Retina (tissue), 1 donor: ENCODE results near the gene CDKN2B-AS1.

ENCODE experiments used
- DNase-seq: peaks from one replicate; pipeline ENCODE4 v3.0.0-alpha.2; 2016

CDKN2B-AS1 gene

GRCh38 chr9:22098643-22099332 is 104.2 kb downstream of the CDKN2B-AS1 start:
- DNase-seq: no peak

GRCh38 chr9:22100626-22101025 is 106.0 kb downstream of the CDKN2B-AS1 start:
- no peak for DNase-seq

GRCh38 chr9:22102146-22103053 is 107.8 kb downstream of the CDKN2B-AS1 start:
- DNase-seq: no peak

GRCh38 chr9:22103685-22104575 is 109.3 kb downstream of the CDKN2B-AS1 start:
- no peak for DNase-seq

GRCh38 chr9:22105005-22105722 is 110.6 kb downstream of the CDKN2B-AS1 start:
- no peak for DNase-seq

GRCh38 chr9:22107202-22108045 is 112.8 kb downstream of the CDKN2B-AS1 start:
- no peak for DNase-seq

GRCh38 chr9:22108581-22109370 is 114.2 kb downstream of the CDKN2B-AS1 start:
- no peak for DNase-seq

- no peak for DNase-seq
These were observed 116.8 kb downstream of the CDKN2B-AS1 start for GRCh38 chr9:22111176-22111953.

GRCh38 chr9:22111954-22112247 is 117.3 kb downstream of the CDKN2B-AS1 start:
- DNase-seq: no peak

GRCh38 chr9:22112870-22113821 is 118.6 kb downstream of the CDKN2B-AS1 start:
- DNase-seq: no peak

- DNase-seq: no peak
These were observed 120.4 kb downstream of the CDKN2B-AS1 start for GRCh38 chr9:22114956-22115355.

GRCh38 chr9:22116758-22117157 is 122.2 kb downstream of the CDKN2B-AS1 start:
- DNase-seq: no peak

GRCh38 chr9:22117511-22118384 is 123.2 kb downstream of the CDKN2B-AS1 start:
- no peak for DNase-seq

- DNase-seq: no peak
These were observed 124.4 kb downstream of the CDKN2B-AS1 start for GRCh38 chr9:22118810-22119521.

- DNase-seq: no peak
These were observed 125.0 kb downstream of the CDKN2B-AS1 start for GRCh38 chr9:22119522-22120158.

GRCh38 chr9:22120159-22120549 is 125.6 kb downstream of the CDKN2B-AS1 start:
- no peak for DNase-seq
